NB4 (cell line): ENCODE data around the gene RAI14.
A peak's percentile ranks its signal among the peaks of the same experiment; 100 is the strongest.

Experiments used
- DNase-seq: peaks from one replicate; pipeline ENCODE4 v3.0.0; 2010; ENCODE audit warnings: low read depth
- H3K4me3 ChIP-seq: one replicate; pipeline ENCODE4 v1.5.1; 2011; ENCODE audit warnings: mild to moderate bottlenecking, low read depth, low read length, moderate library complexity
- MYC ChIP-seq: IDR thresholded peaks from 2 replicates; pipeline ENCODE4 v1.6.1; 2011; ENCODE audit warnings: low read depth, low read length
- POLR2A ChIP-seq: IDR thresholded peaks from 2 replicates; pipeline ENCODE4 v1.6.1; 2011; ENCODE audit warnings: mild to moderate bottlenecking; ENCODE audit not compliant: insufficient read length; ENCODE audit errors: extremely low read depth
- TF ChIP-seq, protein P1 (sequence below): IDR thresholded peaks from one replicate; pipeline ENCODE4 v1.5.1; 2012; ENCODE audit warnings: low read depth, low read length
- TF ChIP-seq, protein P2 (sequence below): IDR thresholded peaks from 2 replicates; pipeline ENCODE4 v1.6.1; 2011; ENCODE audit warnings: low read depth, low read length

The RAI14 gene

GRCh38 chr5:34656001-34656699 is at the start of gene RAI14:
Gene RAI14, plus strand, starts transcription at chr5:34656328. Its CDS starts 30,592 bp downstream, at chr5:34686920.
- TF ChIP-seq POLR2A = no peak
- TF ChIP-seq, protein P1, sequence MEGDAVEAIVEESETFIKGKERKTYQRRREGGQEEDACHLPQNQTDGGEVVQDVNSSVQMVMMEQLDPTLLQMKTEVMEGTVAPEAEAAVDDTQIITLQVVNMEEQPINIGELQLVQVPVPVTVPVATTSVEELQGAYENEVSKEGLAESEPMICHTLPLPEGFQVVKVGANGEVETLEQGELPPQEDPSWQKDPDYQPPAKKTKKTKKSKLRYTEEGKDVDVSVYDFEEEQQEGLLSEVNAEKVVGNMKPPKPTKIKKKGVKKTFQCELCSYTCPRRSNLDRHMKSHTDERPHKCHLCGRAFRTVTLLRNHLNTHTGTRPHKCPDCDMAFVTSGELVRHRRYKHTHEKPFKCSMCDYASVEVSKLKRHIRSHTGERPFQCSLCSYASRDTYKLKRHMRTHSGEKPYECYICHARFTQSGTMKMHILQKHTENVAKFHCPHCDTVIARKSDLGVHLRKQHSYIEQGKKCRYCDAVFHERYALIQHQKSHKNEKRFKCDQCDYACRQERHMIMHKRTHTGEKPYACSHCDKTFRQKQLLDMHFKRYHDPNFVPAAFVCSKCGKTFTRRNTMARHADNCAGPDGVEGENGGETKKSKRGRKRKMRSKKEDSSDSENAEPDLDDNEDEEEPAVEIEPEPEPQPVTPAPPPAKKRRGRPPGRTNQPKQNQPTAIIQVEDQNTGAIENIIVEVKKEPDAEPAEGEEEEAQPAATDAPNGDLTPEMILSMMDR = no peak
- peak; percentile 25 for DNase-seq
- H3K4me3 ChIP-seq = no peak within 1 kb of the TSS

DNA sequence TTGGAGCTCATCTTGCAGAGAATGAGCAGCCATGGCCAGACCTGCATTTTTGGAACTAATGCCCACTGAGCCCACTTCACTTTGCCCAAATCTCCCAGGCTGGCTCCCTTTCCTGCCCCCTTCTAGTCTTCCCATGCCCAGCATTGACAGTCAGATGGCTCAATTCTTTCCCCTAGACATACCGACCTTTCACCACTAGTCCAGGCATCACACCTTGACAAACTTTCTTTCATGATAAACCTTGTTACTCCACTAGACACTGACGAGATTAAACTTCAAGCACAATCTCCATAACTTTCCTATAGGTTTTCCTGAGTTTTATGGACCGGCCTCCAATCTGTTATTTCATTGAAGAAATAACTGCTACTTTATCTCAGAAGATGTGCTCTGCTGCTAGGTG is 47.8 kb upstream of the RAI14 start:
- H3K4me3 ChIP-seq = no peak overlapping the region
- TF ChIP-seq, protein P2, sequence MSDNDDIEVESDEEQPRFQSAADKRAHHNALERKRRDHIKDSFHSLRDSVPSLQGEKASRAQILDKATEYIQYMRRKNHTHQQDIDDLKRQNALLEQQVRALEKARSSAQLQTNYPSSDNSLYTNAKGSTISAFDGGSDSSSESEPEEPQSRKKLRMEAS = no peak
- no peak for TF ChIP-seq MYC
- TF ChIP-seq, protein P1 = no peak
- no peak for TF ChIP-seq POLR2A
- DNase-seq = no peak

DNA sequence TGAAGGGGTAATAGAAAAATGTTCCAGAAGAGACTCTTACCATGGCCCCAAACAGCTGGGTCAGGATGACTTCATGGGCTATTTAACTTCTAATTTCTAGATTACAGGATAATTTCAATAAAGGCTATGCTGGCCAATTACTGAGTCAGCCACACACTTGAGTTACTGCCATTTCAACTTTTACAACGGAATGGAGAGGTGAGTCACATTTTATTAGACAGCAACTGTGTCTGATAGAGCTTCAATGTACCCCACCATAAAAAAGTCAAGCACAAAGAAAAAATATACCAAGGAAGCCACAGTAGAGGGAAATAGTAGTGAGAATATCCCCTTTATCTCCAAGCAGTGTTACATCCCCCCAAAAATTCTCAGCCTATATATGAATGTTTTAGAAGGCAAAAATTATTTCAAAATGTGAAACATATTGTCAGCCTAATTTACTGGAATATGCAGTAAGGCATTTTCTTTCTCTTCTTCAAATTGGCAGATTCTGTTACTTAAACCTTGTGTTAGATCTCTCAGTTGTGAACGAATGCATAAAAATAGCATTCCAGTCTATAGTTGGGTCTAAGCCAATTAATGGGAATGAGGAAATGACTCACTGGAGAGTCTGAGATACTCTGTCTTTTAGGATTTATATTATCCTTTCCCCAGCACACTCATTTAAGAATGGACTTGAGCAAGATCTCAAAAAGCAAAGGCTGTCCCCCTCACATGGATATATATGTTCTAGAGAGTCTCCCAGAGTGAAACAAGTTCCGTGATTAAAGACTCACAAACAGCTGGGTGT is 47.1 kb upstream of the RAI14 start:
- no peak overlapping the region for H3K4me3 ChIP-seq
- no peak for DNase-seq

DNA sequence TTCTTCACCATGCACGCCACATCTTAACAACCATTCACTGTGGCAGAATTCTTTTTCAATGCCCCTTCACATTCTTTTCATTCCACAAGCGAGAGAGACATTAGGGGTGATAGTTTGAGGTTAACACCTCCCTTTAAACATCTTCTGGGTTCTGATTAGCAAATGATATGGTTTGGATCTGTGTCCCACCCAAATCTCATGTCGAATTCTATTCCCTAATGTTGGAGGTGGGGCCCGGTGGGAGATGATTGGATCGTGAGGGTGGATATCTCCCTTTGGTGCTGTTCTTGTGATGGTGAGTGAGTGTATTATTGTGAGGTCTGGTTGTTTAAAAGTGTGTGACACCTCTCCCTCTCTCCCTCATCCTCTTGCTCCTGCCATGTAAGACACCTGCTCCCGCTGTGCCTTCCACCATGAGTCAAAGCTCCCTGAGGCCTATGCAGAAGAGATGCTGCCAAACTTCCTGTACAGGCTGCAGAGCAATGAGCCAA is 46.1 kb upstream of the RAI14 start:
- H3K4me3 ChIP-seq = no peak overlapping the region
- no peak for DNase-seq
- TF ChIP-seq POLR2A (no peak), MYC (no peak)
- TF ChIP-seq, protein P1 = no peak
- TF ChIP-seq, protein P2 = no peak

More for the DNA sequence above, 47.1 kb upstream of the RAI14 start:
- no peak for TF ChIP-seq POLR2A
- TF ChIP-seq, protein P1 = no peak
- TF ChIP-seq, protein P2 = no peak
- TF ChIP-seq MYC = no peak

- H3K4me3 ChIP-seq = no peak overlapping the region
- TF ChIP-seq, protein P2 = no peak
- no peak for TF ChIP-seq MYC
- TF ChIP-seq, protein P1 = no peak
- TF ChIP-seq POLR2A = no peak
These were observed 45.6 kb upstream of the RAI14 start for GRCh38 chr5:34610546-34610945.

More at GRCh38 chr5:34610546-34610945, 45.6 kb upstream of the RAI14 start:
- DNase-seq = no peak
